ENCODE data around the gene NAXD. TPM values are rescaled to one million over a fixed set of nuclear protein-coding genes. Genes with fewer than 3 reads are reported as not detected.
"Not testable (repeated sequence)": the region's sequence is repeated elsewhere in the genome, so short reads cannot be mapped to it uniquely, and the experiment has no call there.

The NAXD gene
- total and polyA plus RNA-seq, 10 of the 15 experiments (the other 5 are each of a cell fraction or from before 2014, with no cell fraction given) = 1.5 to 36.2 (median 23.8) TPM

- TF ChIP-seq CBX3 (IDR thresholded peaks at IDR 0.05; ENCODE audit: borderline replicate concordance, low read depth) = no peak
These were observed 49.2 kb upstream of the NAXD start (continued) for GRCh38 chr13:110566171-110566570.

DNA sequence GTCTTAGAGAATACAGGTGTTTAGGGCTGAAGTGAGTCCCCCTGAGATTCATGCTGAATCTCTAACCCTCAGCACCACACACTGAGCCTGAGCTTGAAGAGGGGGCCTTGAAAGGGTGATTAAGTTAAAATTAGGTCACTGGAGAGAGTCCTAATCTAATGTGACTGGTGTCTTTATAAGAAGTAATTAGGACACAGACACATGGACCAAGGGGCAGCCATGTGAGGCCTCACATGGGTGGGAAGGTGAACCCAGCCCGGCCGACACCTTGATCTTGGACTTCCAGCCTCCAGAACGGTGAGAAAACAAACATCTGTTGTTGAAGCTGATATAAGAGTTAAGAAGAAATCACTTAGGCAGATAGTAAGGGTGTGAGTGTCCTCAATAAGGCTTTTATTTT is 46.7 kb upstream of the NAXD start:
- RAD21 ChIA-PET (ENCODE audit: unreplicated experiment) = interaction anchor here (0.5 kb wide), 1 partner anchor 99 kb away, joined by 3 read pairs; no protein-coding TSS in a partner anchor
- CTCF ChIA-PET = interaction anchor here (1.1 kb wide), 1 partner anchor 113 kb away, joined by 3 read pairs; no protein-coding TSS in a partner anchor
- no peak overlapping the region for H3K4me3 ChIP-seq
- no peaks in the 10 kb centered on the region for H3K79me2 ChIP-seq (ENCODE audit: control insufficient read depth, insufficient read depth, low read length)
- DNase-seq (ENCODE audit: low read depth, low spot score) (no peak), FAIRE-seq (no peak), ATAC-seq (no peak)
- WGBS (ENCODE audit: insufficient coverage, insufficient replicate concordance, low lambda C conversion rate, missing lambda C conversion rate) = 64% methylated on average over 3 of the region's 3 CpGs
- no peak overlapping the region for H3K27ac ChIP-seq (ENCODE audit: control insufficient read depth, insufficient read depth)
- no peak overlapping the region for H2AFZ ChIP-seq (ENCODE audit: control insufficient read depth, low read depth, low read length)
- H3K9ac ChIP-seq (ENCODE audit: control insufficient read depth, insufficient read depth, low read length) = no peak overlapping the region
- no peaks in the 10 kb centered on the region; a peak in 1 of 4 replicates for H3K27me3 ChIP-seq (replicated peaks in 1 of 2; ENCODE audit: control insufficient read depth in 2 of 2, insufficient read depth in 2 of 2, low read length in 1 of 2)
- TF ChIP-seq ESRRA (IDR thresholded peaks at IDR 0.05; ENCODE audit: low read length) (no peak), PML (IDR thresholded peaks at IDR 0.05; ENCODE audit: low read length) (no peak), HDAC6 (IDR thresholded peaks at IDR 0.05; ENCODE audit: unreplicated experiment) (no peak), PKNOX1 (IDR thresholded peaks at IDR 0.05) (no peak), USF2 (IDR thresholded peaks at IDR 0.05; ENCODE audit: borderline replicate concordance, low read depth, low read length) (no peak), POLR2A (IDR thresholded peaks at IDR 0.05; ENCODE audit: low read depth, low read length) (no peak), SMARCA5 (IDR thresholded peaks at IDR 0.05) (no peak), SMAD1 (IDR thresholded peaks at IDR 0.05; ENCODE audit: low read depth, partially characterized antibody) (no peak), HDAC2 (IDR thresholded peaks at IDR 0.05) (no peak), MTA2 (IDR thresholded peaks at IDR 0.05; ENCODE audit: low read depth) (no peak), CBX5 (IDR thresholded peaks at IDR 0.05; ENCODE audit: low read depth) (no peak)
- TF ChIP-seq, protein P1, sequence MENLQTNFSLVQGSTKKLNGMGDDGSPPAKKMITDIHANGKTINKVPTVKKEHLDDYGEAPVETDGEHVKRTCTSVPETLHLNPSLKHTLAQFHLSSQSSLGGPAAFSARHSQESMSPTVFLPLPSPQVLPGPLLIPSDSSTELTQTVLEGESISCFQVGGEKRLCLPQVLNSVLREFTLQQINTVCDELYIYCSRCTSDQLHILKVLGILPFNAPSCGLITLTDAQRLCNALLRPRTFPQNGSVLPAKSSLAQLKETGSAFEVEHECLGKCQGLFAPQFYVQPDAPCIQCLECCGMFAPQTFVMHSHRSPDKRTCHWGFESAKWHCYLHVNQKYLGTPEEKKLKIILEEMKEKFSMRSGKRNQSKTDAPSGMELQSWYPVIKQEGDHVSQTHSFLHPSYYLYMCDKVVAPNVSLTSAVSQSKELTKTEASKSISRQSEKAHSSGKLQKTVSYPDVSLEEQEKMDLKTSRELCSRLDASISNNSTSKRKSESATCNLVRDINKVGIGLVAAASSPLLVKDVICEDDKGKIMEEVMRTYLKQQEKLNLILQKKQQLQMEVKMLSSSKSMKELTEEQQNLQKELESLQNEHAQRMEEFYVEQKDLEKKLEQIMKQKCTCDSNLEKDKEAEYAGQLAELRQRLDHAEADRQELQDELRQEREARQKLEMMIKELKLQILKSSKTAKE (IDR thresholded peaks at IDR 0.05; ENCODE audit: low read depth, poor library complexity, severe bottlenecking) = no peak
- SMC1A ChIA-PET (ENCODE audit: uncharacterized antibody, unreplicated experiment) = no interaction called here
- H3K36me3 ChIP-seq (ENCODE audit: control insufficient read depth in 2 of 2, insufficient read depth in 2 of 2, low read length in 1 of 2) = no peaks in the 10 kb centered on the region
- intact Hi-C loops (cut with micrococcal nuclease; ENCODE audit: unreplicated experiment) = loop anchor here (10.0 kb wide), 1 partner anchor 434 kb away; no protein-coding TSS in a partner anchor
- no peaks in the 10 kb centered on the region for H4K20me1 ChIP-seq (ENCODE audit: control insufficient read depth, insufficient read depth)
- no peaks in the 10 kb centered on the region for H3K9me3 ChIP-seq (replicated peaks; ENCODE audit: control insufficient read depth, insufficient read depth, low read length)
- no peak overlapping the region for H3K4me2 ChIP-seq (ENCODE audit: control insufficient read depth, insufficient read depth)
- POLR2A ChIA-PET = interaction anchor here (1.1 kb wide), 1 partner anchor 137 kb away, joined by 3 read pairs; the partner anchor contains the start of gene CARS2
- no peaks in the 10 kb centered on the region for H3K4me1 ChIP-seq (ENCODE audit: control insufficient read depth, insufficient read depth, low read length)
- in situ Hi-C loops (cut with MboI) = no loop called here
- BruUV-seq (replicated peaks) = no TSS peak

DNA sequence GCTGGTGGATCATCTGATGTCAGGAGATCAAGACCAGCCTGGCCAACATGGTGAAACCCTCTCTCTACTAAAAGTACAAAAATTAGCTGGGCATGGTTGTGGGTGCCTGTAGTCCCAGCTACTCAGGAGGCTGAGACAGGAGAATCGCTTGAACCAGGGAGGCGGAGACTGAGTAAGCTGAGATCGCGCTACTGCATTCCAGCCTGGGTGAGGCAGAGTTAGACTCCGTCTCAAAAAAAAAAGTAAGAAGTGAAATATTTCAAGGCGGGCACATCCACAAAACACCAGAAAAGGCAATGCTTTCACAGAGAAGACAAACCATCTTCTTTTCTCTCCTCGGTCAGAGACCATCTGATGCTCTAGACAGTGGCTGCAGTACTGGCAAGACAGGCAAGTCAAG is 45.4 kb upstream of the NAXD start:
- ATAC-seq; SMC1A ChIA-PET (ENCODE audit: uncharacterized antibody, unreplicated experiment); BruUV-seq (replicated peaks); H3K36me3 ChIP-seq (ENCODE audit: control insufficient read depth in 2 of 2, insufficient read depth in 2 of 2, low read length in 1 of 2); H2AFZ ChIP-seq (ENCODE audit: control insufficient read depth, low read depth, low read length); H3K27ac ChIP-seq (ENCODE audit: control insufficient read depth, insufficient read depth); in situ Hi-C loops (cut with MboI); H3K9me3 ChIP-seq (replicated peaks; ENCODE audit: control insufficient read depth, insufficient read depth, low read length); H3K4me2 ChIP-seq (ENCODE audit: control insufficient read depth, insufficient read depth); FAIRE-seq; H3K4me1 ChIP-seq (ENCODE audit: control insufficient read depth, insufficient read depth, low read length); H3K79me2 ChIP-seq (ENCODE audit: control insufficient read depth, insufficient read depth, low read length); DNase-seq (ENCODE audit: low read depth, low spot score); H3K27me3 ChIP-seq (replicated peaks in 1 of 2; ENCODE audit: control insufficient read depth in 2 of 2, insufficient read depth in 2 of 2, low read length in 1 of 2); H3K4me3 ChIP-seq; H3K9ac ChIP-seq (ENCODE audit: control insufficient read depth, insufficient read depth, low read length); H4K20me1 ChIP-seq (ENCODE audit: control insufficient read depth, insufficient read depth): not testable (repeated sequence)
- intact Hi-C loops (cut with micrococcal nuclease; ENCODE audit: unreplicated experiment) = loop anchor here (10.0 kb wide), 1 partner anchor 435 kb away; no protein-coding TSS in a partner anchor
- ChIA-PET POLR2A (interaction anchor here (0.7 kb wide), 1 partner anchor 14 kb away, joined by 5 read pairs; no protein-coding TSS in a partner anchor), RAD21 (ENCODE audit: unreplicated experiment) (interaction anchor here (0.7 kb wide), 2 partner anchors 241 to 348 kb away, joined by 3 read pairs; no protein-coding TSS in a partner anchor), CTCF (interaction anchor here (0.6 to 1.1 kb wide), 2 partner anchors 114 to 255 kb away, joined by 3 read pairs; no protein-coding TSS in a partner anchor)
- 86% methylated on average over 7 of the region's 7 CpGs for WGBS (ENCODE audit: insufficient coverage, insufficient replicate concordance, low lambda C conversion rate, missing lambda C conversion rate)
